ENCODE measurements around the gene COL4A1. TPM values are rescaled to one million over a fixed set of nuclear protein-coding genes. Genes with fewer than 3 reads are reported as not detected.

Gene COL4A1
- total RNA-seq, 1 donor from 2014 or later: 1,882 TPM

- peak; percentile 85 for DNase-seq
These were observed 34.7 kb upstream of the COL4A1 start for GRCh38 chr13:110341445-110342244.

GRCh38 chr13:110340812-110341444 lies 34.0 kb upstream of the COL4A1 start:
- peak; percentile 85 for DNase-seq

GRCh38 chr13:110339975-110340550 lies 33.1 kb upstream of the COL4A1 start:
- no peak for DNase-seq

- no peak for DNase-seq
These were observed 32.3 kb upstream of the COL4A1 start for GRCh38 chr13:110339263-110339662.

GRCh38 chr13:110338441-110339101 lies 31.6 kb upstream of the COL4A1 start:
- DNase-seq: no peak

- DNase-seq: peak; percentile 52
These were observed 30.3 kb upstream of the COL4A1 start for GRCh38 chr13:110337247-110337646.

GRCh38 chr13:110336681-110337080 lies 29.7 kb upstream of the COL4A1 start:
- DNase-seq: no peak

GRCh38 chr13:110336108-110336507 lies 29.2 kb upstream of the COL4A1 start:
- no peak for DNase-seq

GRCh38 chr13:110334841-110335490 lies 28.0 kb upstream of the COL4A1 start:
- DNase-seq: no peak

- DNase-seq: no peak
These were observed 27.3 kb upstream of the COL4A1 start for GRCh38 chr13:110334256-110334655.

GRCh38 chr13:110333837-110334236 lies 26.9 kb upstream of the COL4A1 start:
- no peak for DNase-seq

- no peak for DNase-seq
These were observed 25.8 kb upstream of the COL4A1 start for GRCh38 chr13:110332750-110333149.

- no peak for DNase-seq
These were observed 24.4 kb upstream of the COL4A1 start for GRCh38 chr13:110331362-110331761.

GRCh38 chr13:110330491-110331011 lies 23.6 kb upstream of the COL4A1 start:
- DNase-seq: no peak

GRCh38 chr13:110329798-110330461 lies 23.0 kb upstream of the COL4A1 start:
- DNase-seq: no peak

- DNase-seq: no peak
These were observed 22.3 kb upstream of the COL4A1 start for GRCh38 chr13:110329258-110329657.

- no peak for DNase-seq
These were observed 21.6 kb upstream of the COL4A1 start for GRCh38 chr13:110328573-110328972.

- no peak for DNase-seq
These were observed 20.2 kb upstream of the COL4A1 start for GRCh38 chr13:110327051-110327721.

GRCh38 chr13:110326263-110326904 lies 19.4 kb upstream of the COL4A1 start:
- no peak for DNase-seq

GRCh38 chr13:110324026-110324749 lies 17.2 kb upstream of the COL4A1 start:
- DNase-seq: no peak
